ENCODE measurements around the gene CRIP3. TPM values are rescaled to one million over a fixed set of nuclear protein-coding genes. Genes with fewer than 3 reads are reported as not detected.

CRIP3 gene
- total and polyA plus RNA-seq, 2 of the 8 experiments (the other 6 are each of a cell fraction or from before 2014, with no cell fraction given) = 34.0 to 46.3 TPM

- TF ChIP-seq BACH1 (IDR thresholded peaks at IDR 0.05; ENCODE audit: low read length) = no peak
- no peak for TF ChIP-seq JUND (IDR thresholded peaks at IDR 0.05; ENCODE audit: low read length)
- no peak for TF ChIP-seq RNF2 (IDR thresholded peaks at IDR 0.05; ENCODE audit: borderline replicate concordance, low read depth, low read length, missing control alignments, poor library complexity, severe bottlenecking)
- TF ChIP-seq CTCF (IDR thresholded peaks at IDR 0.05; ENCODE audit: control extremely low read depth in 1 of 3, insufficient read depth in 1 of 3, low read depth in 1 of 3, low read length in 3 of 3) = peak in 1 of 3 experiments; percentile 2; a peak in 1 of 4 replicates
- TF ChIP-seq CREB1 (IDR thresholded peaks at IDR 0.05) = no peak
- H3K27me3 ChIP-seq (replicated peaks in 1 of 4; ENCODE audit: control insufficient read depth in 3 of 4, extremely low read depth in 1 of 4, insufficient read depth in 3 of 4, low read length in 3 of 4) = peaks cover 12 to 36% (median 29%) of the 10 kb centered on the region in 4 experiments
- no peak for DNase-seq (ENCODE audit: low read depth in 1 of 2, low spot score in 2 of 2)
- no peak overlapping the region for H2AK5ac ChIP-seq (ENCODE audit: low read depth, low read length)
- H2BK5ac ChIP-seq (ENCODE audit: low read depth, low read length) = no peak overlapping the region
- H4K91ac ChIP-seq (replicated peaks; ENCODE audit: insufficient read length, low read length) = no peak overlapping the region
- no peak overlapping the region for H3K23ac ChIP-seq (ENCODE audit: insufficient read length)
- no peak overlapping the region for H2AFZ ChIP-seq (ENCODE audit: low read length)
- CTCF ChIA-PET (ENCODE audit: partially characterized antibody) = interaction anchor here (1.3 to 3.2 kb wide), 9 partner anchors 10 to 58 kb away, joined by 3 to 16 read pairs (median 5); partner anchors contain the start of gene DNPH1
- no peak for FAIRE-seq
- POLR2A ChIA-PET (ENCODE audit: partially characterized antibody) = interaction anchor here (1.0 to 2.1 kb wide), 6 partner anchors 9 to 102 kb away, joined by 3 to 7 read pairs (median 4); no protein-coding TSS in a partner anchor
- H3K4ac ChIP-seq (replicated peaks; ENCODE audit: insufficient read length, low read depth, low read length) = no peak overlapping the region
- H2BK120ac ChIP-seq (replicated peaks; ENCODE audit: low read depth, low read length) = no peak overlapping the region
- no peak overlapping the region for H4K5ac ChIP-seq (ENCODE audit: insufficient read length, low read depth, low read length)
- no peaks in the 10 kb centered on the region for H3K79me2 ChIP-seq (ENCODE audit: control insufficient read depth in 1 of 2, insufficient read depth in 2 of 2, low read length in 2 of 2)
- H3K9ac ChIP-seq (replicated peaks in 1 of 4; ENCODE audit: extremely low read depth in 1 of 4, low read depth in 3 of 4, low read length in 3 of 4) = no peak overlapping the region
- no peak overlapping the region for H3K14ac ChIP-seq (ENCODE audit: insufficient read length)
- WGBS, 2 experiments (ENCODE audit: extremely low coverage in 1 of 2, insufficient coverage in 1 of 2, insufficient read length in 1 of 2, insufficient replicate concordance in 2 of 2, low coverage in 1 of 2, low lambda C conversion rate in 2 of 2, missing lambda C conversion rate in 1 of 2) = 83% methylated on average over 4 of the region's 6 CpGs; no CpG with 5 or more reads in 1 of the 2 experiments
- H3K56ac ChIP-seq (replicated peaks; ENCODE audit: insufficient read length, low read depth, low read length) = no peak overlapping the region
- H3K9me3 ChIP-seq (ENCODE audit: insufficient read depth in 2 of 2, low read depth in 1 of 2, low read length in 1 of 2) = no peaks in the 10 kb centered on the region
- peaks cover 11% of the 10 kb centered on the region for H3K23me2 ChIP-seq (ENCODE audit: low read depth, low read length)
- no peaks in the 10 kb centered on the region for H3K79me1 ChIP-seq (ENCODE audit: low read depth, low read length)
- H3K4me1 ChIP-seq (replicated peaks in 1 of 4; ENCODE audit: control insufficient read depth in 3 of 4, insufficient read depth in 4 of 4, low read length in 3 of 4) = peaks cover 4 to 29% (median 20%) of the 10 kb centered on the region in 4 experiments
- H2BK15ac ChIP-seq (ENCODE audit: low read length) = peak overlapping the region; percentile 92; the same call in 1 of the 2 replicates
- no peak overlapping the region for H3K4me3 ChIP-seq (ENCODE audit: extremely low read depth in 1 of 4, insufficient read depth in 2 of 4, low read depth in 3 of 4, low read length in 4 of 4)
- no peak overlapping the region for H3K27ac ChIP-seq (ENCODE audit: low read depth, low read length)
- no peak overlapping the region for H2BK20ac ChIP-seq (ENCODE audit: low read length)
- no peaks in the 10 kb centered on the region for H4K20me1 ChIP-seq (replicated peaks in 1 of 2; ENCODE audit: control insufficient read depth in 1 of 2, insufficient read depth in 2 of 2, low read length in 2 of 2)
- H4K8ac ChIP-seq (ENCODE audit: extremely low read depth, insufficient read depth, low read length) = peak overlapping the region; percentile 29; the same call in 1 of the 2 replicates
- no peak overlapping the region; a peak in 1 of 4 replicates for H3K4me2 ChIP-seq (ENCODE audit: insufficient read depth in 1 of 2, low read depth in 2 of 2, low read length in 2 of 2)
- H3K18ac ChIP-seq (ENCODE audit: extremely low read depth, low read length) = no peak overlapping the region
- H2BK12ac ChIP-seq (ENCODE audit: low read depth, low read length) = no peak overlapping the region
- H3K36me3 ChIP-seq (ENCODE audit: control insufficient read depth in 2 of 4, insufficient read depth in 4 of 4, low read length in 3 of 4) = no peaks in the 10 kb centered on the region
Observed at GRCh38 chr6:43277306-43277642, 31.4 kb downstream of the CRIP3 start.
